ENCODE data around the gene LMX1B.
"Not testable (repeated sequence)": the region's sequence is repeated elsewhere in the genome, so short reads cannot be mapped to it uniquely, and the experiment has no call there.

LMX1B gene

GRCh38 chr9:126722252-126722921, 108.7 kb downstream of the LMX1B start:
- peak; percentile 17 to 67 for DNase-seq

- DNase-seq = no peak
Observed at GRCh38 chr9:126722922-126723806, 109.4 kb downstream of the LMX1B start.

GRCh38 chr9:126723807-126724172, 110.1 kb downstream of the LMX1B start:
- no peak for DNase-seq

GRCh38 chr9:126724226-126724625, 110.5 kb downstream of the LMX1B start:
- DNase-seq = no peak

GRCh38 chr9:126725485-126725884, 111.8 kb downstream of the LMX1B start:
- DNase-seq = not testable (repeated sequence)

GRCh38 chr9:126728210-126728609, 114.5 kb downstream of the LMX1B start:
- not testable (repeated sequence) for DNase-seq

- not testable (repeated sequence) for DNase-seq
Observed at GRCh38 chr9:126730592-126730991, 116.9 kb downstream of the LMX1B start.

- DNase-seq = no peak
Observed at GRCh38 chr9:126733005-126733404, 119.3 kb downstream of the LMX1B start.

- DNase-seq = no peak
Observed at GRCh38 chr9:126734877-126735276, 121.1 kb downstream of the LMX1B start.

- DNase-seq = no peak
Observed at GRCh38 chr9:126735482-126735881, 121.8 kb downstream of the LMX1B start.

- no peak for DNase-seq
Observed at GRCh38 chr9:126738553-126738952, 124.8 kb downstream of the LMX1B start.

- DNase-seq = no peak
Observed at GRCh38 chr9:126743041-126743440, 129.3 kb downstream of the LMX1B start.

GRCh38 chr9:126745574-126746411, 132.1 kb downstream of the LMX1B start:
- peak in 1 of 2 donors; percentile 17 for DNase-seq

All from bone marrow (tissue), 2 donors.